Esophagus squamous epithelium (tissue), 4 donors: ENCODE results near the gene CEP128.

Experiments
- POLR2A ChIP-seq, 4 donors: fragments of 450-650 bp; IDR thresholded peaks; one replicate each; pipeline ENCODE4 v1.6.1; 2017; ENCODE audit warnings: antibody characterized with exemption in 4 of 4, mild to moderate bottlenecking in 4 of 4, moderate library complexity in 3 of 4
- TF ChIP-seq, protein P1 (sequence below), 6 experiments: fragments of 450-650 bp in 4 of 6; fragments of 200-600 bp in 2 of 6; sonication (generic) in 2 of 6; IDR thresholded peaks; one replicate each; pipeline ENCODE4 v1.5.1; 2016 to 2019; ENCODE audit warnings: antibody characterized with exemption in 6 of 6, mild to moderate bottlenecking in 4 of 6, moderate library complexity in 4 of 6

DNA sequence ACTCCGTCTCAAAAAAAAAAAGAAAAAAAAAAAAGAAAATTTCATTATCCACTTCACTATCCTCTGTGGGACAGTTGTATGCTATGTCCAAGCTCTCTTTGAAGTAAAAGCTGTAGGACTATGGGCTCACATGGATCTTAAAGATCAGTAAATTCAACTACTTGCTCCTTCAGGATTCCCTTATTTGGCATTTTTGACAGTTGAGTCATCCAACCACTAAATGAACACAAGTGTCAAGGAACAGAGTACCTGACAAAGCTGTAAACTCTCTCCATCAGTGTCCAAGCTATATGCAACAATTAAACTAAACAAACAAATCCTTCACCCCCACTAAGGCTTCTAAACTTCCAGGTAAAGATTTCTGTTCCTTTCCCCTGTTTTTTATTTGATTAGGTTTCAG is 177.0 kb downstream of the CEP128 start:
- TF ChIP-seq, protein P1, sequence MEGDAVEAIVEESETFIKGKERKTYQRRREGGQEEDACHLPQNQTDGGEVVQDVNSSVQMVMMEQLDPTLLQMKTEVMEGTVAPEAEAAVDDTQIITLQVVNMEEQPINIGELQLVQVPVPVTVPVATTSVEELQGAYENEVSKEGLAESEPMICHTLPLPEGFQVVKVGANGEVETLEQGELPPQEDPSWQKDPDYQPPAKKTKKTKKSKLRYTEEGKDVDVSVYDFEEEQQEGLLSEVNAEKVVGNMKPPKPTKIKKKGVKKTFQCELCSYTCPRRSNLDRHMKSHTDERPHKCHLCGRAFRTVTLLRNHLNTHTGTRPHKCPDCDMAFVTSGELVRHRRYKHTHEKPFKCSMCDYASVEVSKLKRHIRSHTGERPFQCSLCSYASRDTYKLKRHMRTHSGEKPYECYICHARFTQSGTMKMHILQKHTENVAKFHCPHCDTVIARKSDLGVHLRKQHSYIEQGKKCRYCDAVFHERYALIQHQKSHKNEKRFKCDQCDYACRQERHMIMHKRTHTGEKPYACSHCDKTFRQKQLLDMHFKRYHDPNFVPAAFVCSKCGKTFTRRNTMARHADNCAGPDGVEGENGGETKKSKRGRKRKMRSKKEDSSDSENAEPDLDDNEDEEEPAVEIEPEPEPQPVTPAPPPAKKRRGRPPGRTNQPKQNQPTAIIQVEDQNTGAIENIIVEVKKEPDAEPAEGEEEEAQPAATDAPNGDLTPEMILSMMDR (IDR thresholded peaks at IDR 0.05): no peak
- no peak for TF ChIP-seq POLR2A (IDR thresholded peaks at IDR 0.05)
